ENCODE data around the gene TSPO2. TPM values are rescaled to one million over a fixed set of nuclear protein-coding genes. Genes with fewer than 3 reads are reported as not detected.

Gene TSPO2
- total and polyA plus RNA-seq, 2 donors (not counting 3 experiments of a cell fraction or from before 2014, with no cell fraction given) = not detected

DNA sequence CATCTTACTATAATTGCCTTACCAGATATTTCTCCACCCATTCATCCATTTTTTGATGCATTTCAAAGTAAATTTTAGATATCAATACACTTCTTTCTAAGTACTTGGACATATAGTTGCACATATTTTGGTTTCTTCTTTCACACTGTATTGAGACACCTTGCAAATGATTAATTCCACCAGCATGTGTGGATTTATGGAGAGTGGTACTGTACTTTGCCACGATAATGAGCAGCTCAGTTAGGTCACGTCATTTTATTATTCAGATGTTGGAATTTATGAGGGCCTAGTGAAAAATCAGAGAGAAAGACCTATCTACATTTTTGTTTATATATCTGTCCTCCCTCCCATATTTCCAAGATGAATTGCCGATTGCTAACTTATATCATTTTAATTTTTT, 35.8 kb downstream of the TSPO2 start:
- CTCF ChIA-PET = interaction anchor here (1.6 kb wide), 1 partner anchor 10 kb away, joined by 5 read pairs; no protein-coding TSS in a partner anchor
- intact Hi-C loops (cut with micrococcal nuclease) = no loop called here

More for the DNA sequence above, 35.8 kb downstream of the TSPO2 start:
- FAIRE-seq (no peak), DNase-seq (ENCODE audit: low read depth, low spot score) (no peak)
- H3K27ac ChIP-seq (ENCODE audit: insufficient read depth, low read depth, low read length) = no peak overlapping the region
- TF ChIP-seq, protein P1, sequence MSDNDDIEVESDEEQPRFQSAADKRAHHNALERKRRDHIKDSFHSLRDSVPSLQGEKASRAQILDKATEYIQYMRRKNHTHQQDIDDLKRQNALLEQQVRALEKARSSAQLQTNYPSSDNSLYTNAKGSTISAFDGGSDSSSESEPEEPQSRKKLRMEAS (IDR thresholded peaks at IDR 0.05; ENCODE audit: insufficient read depth, insufficient read length) = no peak
- no peak for TF ChIP-seq GATA2 (IDR thresholded peaks at IDR 0.05; ENCODE audit: insufficient read depth, insufficient read length, low read depth, low read length)
- no peak for TF ChIP-seq FOS (IDR thresholded peaks at IDR 0.05; ENCODE audit: borderline replicate concordance, insufficient read depth, low read length)
- TF ChIP-seq EZH2 (IDR thresholded peaks at IDR 0.05; ENCODE audit: borderline replicate concordance, low read depth, low read length, severe bottlenecking) = no peak
- no peak for TF ChIP-seq JUN (IDR thresholded peaks at IDR 0.05; ENCODE audit: borderline replicate concordance, insufficient read depth, insufficient read length, low read depth)
- no peak for TF ChIP-seq MYC (IDR thresholded peaks at IDR 0.05; ENCODE audit: low read depth, low read length)
- TF ChIP-seq POLR2A (IDR thresholded peaks at IDR 0.05; ENCODE audit: low read depth, low read length) = no peak
- TF ChIP-seq POLR2AphosphoS5 (IDR thresholded peaks at IDR 0.05; ENCODE audit: insufficient read depth, low read depth, low read length) = no peak
- TF ChIP-seq, protein P2, sequence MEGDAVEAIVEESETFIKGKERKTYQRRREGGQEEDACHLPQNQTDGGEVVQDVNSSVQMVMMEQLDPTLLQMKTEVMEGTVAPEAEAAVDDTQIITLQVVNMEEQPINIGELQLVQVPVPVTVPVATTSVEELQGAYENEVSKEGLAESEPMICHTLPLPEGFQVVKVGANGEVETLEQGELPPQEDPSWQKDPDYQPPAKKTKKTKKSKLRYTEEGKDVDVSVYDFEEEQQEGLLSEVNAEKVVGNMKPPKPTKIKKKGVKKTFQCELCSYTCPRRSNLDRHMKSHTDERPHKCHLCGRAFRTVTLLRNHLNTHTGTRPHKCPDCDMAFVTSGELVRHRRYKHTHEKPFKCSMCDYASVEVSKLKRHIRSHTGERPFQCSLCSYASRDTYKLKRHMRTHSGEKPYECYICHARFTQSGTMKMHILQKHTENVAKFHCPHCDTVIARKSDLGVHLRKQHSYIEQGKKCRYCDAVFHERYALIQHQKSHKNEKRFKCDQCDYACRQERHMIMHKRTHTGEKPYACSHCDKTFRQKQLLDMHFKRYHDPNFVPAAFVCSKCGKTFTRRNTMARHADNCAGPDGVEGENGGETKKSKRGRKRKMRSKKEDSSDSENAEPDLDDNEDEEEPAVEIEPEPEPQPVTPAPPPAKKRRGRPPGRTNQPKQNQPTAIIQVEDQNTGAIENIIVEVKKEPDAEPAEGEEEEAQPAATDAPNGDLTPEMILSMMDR (IDR thresholded peaks at IDR 0.05; ENCODE audit: extremely low read depth in 1 of 2, insufficient read depth in 1 of 2, low read depth in 1 of 2, low read length in 2 of 2) = no peak
- H3K79me2 ChIP-seq (ENCODE audit: control insufficient read depth, insufficient read depth, low read length) = peaks cover 87% of the 10 kb centered on the region
- no peak overlapping the region for H3K4me3 ChIP-seq (replicated peaks in 1 of 3; ENCODE audit: insufficient read depth in 1 of 3, low read depth in 1 of 3, low read length in 3 of 3)
- H4K20me1 ChIP-seq (replicated peaks; ENCODE audit: control insufficient read depth, extremely low read depth, insufficient read depth, low read length) = peaks cover 5% of the 10 kb centered on the region
- peaks cover 5 to 11% of the 10 kb centered on the region in 2 experiments for H3K36me3 ChIP-seq (ENCODE audit: control insufficient read depth in 2 of 2, extremely low read depth in 1 of 2, insufficient read depth in 2 of 2, low read length in 2 of 2)
- H3K9me3 ChIP-seq (replicated peaks; ENCODE audit: control insufficient read depth, insufficient read depth, low read length) = no peaks in the 10 kb centered on the region
- no TSS peak for BruUV-seq (replicated peaks)
- no peak overlapping the region for H3K4me2 ChIP-seq (ENCODE audit: insufficient read depth, low read length)
- H3K27me3 ChIP-seq (ENCODE audit: control insufficient read depth in 2 of 2, insufficient read depth in 2 of 2, low read length in 2 of 2) = no peaks in the 10 kb centered on the region
- H3K9me1 ChIP-seq (replicated peaks; ENCODE audit: control insufficient read depth, extremely low read depth, insufficient read depth, low read length) = no peaks in the 10 kb centered on the region
- H3K4me1 ChIP-seq (ENCODE audit: control insufficient read depth, extremely low read depth, insufficient read depth, low read length) = peaks cover 23% of the 10 kb centered on the region
- POLR2A ChIA-PET = no interaction called here
- H3K9ac ChIP-seq (replicated peaks; ENCODE audit: extremely low read depth, insufficient read depth, low read length) = no peak overlapping the region
- dilution Hi-C loops (cut with MboI; ENCODE audit: extremely low pct_ligation_motif_present, low sequenced_read_pairs) = no loop called here
- H2AFZ ChIP-seq (ENCODE audit: low read depth, low read length) = no peak overlapping the region
